CD4-positive, alpha-beta T cell treated with Interleukin-6 for 4 hours (primary cell): Measurements from ENCODE around the gene LMTK3.
"Not testable (repeated sequence)": the region's sequence is repeated elsewhere in the genome, so short reads cannot be mapped to it uniquely, and the experiment has no call there.

Experiments used
- DNase-seq: peaks from one replicate; pipeline ENCODE4 v3.0.0-alpha.2; 2020; ENCODE audit warnings: mixed read lengths

LMTK3 gene

DNA sequence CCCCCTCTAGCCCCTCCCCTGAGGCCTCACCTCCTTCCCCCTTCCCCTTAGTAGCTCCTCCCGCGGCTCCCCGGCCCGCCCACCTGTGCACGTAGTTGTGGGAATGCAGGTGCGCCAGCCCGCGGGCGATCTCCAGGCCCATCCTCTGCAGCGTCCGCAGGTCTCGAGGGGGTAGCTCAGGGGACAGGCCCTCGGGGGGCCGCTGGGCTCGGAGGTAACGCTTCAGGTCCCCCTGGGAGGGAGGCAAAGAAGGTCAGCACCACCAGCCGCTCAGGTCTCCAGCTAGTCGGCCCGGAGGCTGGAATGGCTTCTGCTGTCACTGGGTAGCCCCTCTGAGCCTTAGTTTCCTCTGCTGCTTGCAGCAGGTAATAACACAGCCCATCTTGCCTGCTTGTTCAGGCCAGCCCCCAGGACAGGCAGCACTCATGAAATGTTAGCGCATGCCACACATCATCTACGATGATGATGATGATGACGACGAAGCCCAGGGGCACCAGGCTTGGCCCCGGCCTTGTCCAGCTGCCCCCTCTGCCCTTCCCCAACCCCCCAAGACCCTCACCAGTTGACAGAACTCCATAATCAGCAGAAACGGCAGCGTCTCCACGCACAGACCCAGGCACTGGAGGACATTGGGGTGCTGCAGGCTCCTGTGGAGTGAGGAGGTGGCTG, 9.2 kb downstream of the LMTK3 start:
- no peak for DNase-seq

GRCh38 chr19:48501494-48502349, 9.9 kb downstream of the LMTK3 start:
- peak; percentile 92 for DNase-seq

DNA sequence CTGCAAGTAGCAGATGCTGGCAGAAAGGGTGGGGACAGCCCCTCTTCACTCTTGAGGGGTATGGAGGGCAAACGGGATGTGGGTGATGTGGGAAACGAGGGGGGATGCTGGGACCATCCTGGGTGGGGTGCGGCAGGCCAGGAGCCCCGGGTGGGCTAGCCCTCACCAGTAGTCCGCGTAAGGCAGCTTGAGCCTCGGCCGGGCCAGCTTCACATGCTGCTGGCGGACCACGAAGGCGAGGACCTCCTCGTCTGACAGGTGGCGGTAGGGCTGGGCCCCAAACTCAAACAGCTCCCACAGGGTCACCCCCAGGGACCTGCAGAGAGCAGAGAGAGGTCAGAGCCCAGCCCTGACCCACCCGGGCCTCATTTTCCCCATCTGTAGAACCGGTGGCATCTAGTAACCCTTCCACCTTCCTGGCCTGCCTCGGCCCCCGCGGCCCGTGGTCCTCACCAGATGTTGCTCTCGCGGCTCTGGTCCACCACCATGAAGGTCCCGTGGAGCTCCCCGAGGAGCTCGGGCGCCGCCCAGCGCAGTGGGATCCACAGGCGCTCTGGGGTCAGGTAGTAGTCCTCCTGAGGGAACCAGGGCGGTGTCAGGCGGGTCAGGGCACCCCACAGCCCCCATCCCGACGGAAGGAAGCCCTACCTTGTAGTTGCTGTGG, 10.7 kb downstream of the LMTK3 start:
- no peak for DNase-seq

GRCh38 chr19:48499316-48500090, 12.1 kb downstream of the LMTK3 start:
- DNase-seq: no peak

- DNase-seq: no peak
These were observed 12.9 kb downstream of the LMTK3 start for GRCh38 chr19:48498595-48499311.

DNA sequence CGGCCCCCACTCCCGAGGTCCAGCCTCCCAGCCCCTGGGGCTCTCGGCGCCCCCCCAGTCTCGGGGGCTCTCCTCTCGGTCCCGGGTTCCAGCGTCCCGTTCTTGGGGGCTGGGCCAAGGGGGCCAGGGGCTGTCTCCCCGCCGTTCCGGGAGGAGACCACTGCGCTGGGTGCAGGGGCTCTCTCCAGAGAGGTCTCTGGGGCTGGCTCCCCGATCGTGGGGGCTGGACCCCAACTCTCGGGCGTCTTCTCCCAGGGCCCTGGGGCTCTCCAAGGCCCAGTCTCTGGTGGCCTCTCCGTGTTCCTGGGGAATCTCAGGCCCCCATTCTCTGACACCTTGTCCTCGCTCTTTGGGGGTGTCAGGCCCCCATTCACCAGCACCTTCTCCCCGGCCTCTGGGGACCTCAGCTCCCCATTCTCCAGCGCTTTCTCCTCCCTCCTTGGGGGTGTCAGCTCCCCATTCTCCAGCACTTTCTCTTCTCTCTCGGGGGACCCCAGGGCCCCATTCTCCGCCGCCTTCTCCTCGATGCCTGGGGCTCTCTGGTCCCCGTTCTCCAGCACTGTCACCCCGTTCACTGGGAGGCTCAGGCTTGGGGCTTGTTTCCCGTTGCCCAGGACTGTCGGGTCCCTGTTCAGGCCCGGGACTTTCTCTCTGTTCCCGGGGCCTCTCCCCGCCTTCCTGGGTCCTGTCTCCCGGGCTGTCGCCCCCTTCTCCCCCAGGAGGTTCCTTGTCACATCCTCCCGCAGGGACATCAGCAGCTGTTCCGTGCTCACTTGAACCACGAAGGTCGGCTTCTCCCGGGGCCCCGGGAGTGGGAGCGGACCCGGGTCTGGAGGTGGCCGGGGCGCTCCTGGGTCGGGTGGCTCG, 13.7 kb downstream of the LMTK3 start:
- DNase-seq: no peak

DNA sequence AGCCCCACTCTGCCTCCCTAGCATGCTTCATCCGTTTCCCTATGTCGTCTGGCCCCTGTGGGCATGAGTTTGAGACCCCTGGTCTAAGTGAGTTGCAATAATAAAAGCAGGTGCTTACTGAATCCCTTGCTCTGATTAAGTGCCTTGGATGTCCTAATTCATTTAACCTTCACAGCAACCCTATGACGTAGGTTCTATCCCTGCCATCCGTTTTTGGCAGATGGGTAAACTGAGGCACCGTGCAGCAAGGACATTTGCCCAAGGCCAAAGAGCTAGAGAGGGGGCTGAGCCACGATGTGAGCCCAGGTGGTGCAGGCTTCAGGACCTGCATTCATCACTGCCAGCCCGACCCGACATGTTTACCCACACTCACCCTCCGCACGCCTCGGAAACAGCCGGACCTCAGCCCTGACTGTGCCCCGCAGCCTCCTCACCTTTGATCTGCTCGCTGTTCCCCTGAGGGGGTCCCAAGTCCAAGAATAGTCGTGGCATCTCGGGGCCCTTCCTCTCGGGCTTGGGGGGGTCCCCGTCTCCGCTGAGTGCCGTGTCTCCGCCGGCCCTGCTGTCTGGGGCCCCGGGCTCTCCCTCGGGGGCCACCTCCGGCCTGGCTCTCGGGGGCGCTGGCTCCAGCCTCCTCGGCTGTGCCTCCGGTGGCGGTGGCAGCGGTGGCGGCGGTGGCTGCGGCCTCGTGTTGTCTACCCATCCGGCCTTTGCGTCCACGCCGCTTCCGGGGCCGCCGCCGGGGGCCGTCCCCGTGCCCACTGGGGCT, 14.5 kb downstream of the LMTK3 start:
- DNase-seq: no peak

DNA sequence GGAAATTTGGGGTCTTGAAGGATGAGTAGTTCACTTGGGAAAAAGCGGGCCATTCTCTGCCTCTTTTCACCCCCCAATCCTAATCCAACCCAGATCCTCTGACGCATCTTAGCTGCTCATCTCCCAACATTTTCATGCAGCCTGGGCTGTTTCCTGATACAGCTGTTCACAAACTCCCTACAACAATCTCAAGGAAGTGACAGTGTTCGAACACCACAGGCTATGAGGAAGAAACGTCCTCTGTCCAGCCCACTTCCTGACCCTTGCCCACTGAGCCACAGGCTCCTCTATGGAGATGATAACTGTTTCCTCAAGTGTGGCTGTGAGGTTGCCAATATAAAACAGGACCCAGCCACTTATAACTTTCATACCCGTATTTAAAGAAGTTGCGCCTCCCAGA, 16.2 kb downstream of the LMTK3 start:
- DNase-seq: no peak

GRCh38 chr19:48493718-48494401, 17.8 kb downstream of the LMTK3 start:
- DNase-seq: no peak

GRCh38 chr19:48492925-48493717, 18.5 kb downstream of the LMTK3 start:
- peak; percentile 84 for DNase-seq

- DNase-seq: no peak
These were observed 19.9 kb downstream of the LMTK3 start for GRCh38 chr19:48491793-48492123.

DNA sequence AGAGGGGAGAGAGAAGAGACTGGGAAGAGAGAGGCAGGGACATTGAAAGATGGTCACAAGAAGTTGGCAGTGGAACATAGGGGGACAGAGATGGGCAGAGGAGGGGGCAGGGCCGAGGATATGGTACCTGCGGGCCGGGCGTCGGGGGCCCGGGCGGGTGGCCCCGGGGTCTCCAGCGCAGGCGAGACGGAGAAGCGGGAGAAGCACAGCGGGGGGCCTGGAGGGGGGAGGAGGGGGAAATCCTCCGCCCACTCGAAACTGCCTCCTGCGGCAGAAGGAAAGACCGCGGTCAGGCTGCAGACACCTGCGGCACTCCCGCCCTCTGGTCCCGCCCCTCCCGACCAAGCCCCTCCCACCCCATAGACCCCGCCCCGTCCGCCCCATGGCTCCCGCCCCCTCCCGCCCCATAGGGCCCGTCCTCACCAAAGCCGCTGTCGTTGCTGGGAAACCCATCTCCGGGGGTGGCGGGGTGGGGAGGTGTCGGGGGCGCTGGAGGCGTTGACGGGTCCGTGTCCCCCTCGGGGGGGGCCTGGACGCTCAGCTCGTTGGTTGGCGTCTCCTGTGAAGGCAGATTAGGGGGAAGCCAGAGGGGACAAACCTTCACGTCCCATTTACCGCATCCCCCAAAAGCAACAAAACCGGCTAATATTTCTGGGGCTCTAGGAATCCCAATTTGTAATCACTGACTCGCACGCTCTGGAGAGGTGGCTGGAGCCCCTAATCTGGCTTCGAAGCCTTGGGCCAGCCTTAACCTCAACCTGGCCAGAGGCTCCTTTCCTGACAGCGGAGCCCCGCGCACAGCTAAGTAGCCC, 20.4 kb downstream of the LMTK3 start:
- peak; percentile 71 for DNase-seq

- peak; percentile 85 for DNase-seq
These were observed 21.9 kb downstream of the LMTK3 start for GRCh38 chr19:48489608-48490216.

- not testable (repeated sequence) for DNase-seq
These were observed 23.2 kb downstream of the LMTK3 start for GRCh38 chr19:48488478-48488877.

- no peak for DNase-seq
These were observed 23.7 kb downstream of the LMTK3 start for GRCh38 chr19:48487948-48488347.

DNA sequence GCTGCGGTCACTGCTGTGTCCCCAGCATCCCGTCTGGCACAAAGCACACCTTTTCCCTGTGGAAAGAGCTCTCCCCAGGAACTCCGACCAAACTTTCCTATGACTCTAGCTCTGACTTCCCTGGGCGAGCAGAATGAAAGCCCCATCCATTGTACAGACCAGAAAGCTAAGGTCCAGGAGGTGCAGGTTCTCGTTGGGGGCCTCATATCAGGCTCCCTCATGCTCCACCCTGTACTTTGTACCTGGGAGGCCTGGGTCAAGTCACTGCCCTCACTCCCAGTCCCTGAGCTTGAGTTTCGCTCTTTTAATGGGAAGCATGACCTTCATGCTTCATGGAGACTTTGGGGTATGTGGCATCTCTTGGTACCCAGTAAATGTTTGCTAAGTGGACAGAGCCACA, 24.1 kb downstream of the LMTK3 start:
- DNase-seq: no peak

- not testable (repeated sequence) for DNase-seq
These were observed 24.9 kb downstream of the LMTK3 start for GRCh38 chr19:48486706-48487105.
